CD8-positive, alpha-beta memory T cell (primary cell): ENCODE data around the gene NEDD1. TPM values are rescaled to one million over a fixed set of nuclear protein-coding genes. Genes with fewer than 3 reads are reported as not detected.

Experiments
- CTCF ChIA-PET: fragments of 350-600 bp; sonication (Branson Sonifier 250); formaldehyde crosslinking; loops from one replicate; lab custom pipeline; 2021; ENCODE audit warnings: antibody characterized with exemption; lab: Charles Lee
- POLR2A ChIA-PET: fragments of 350-600 bp; sonication (Branson Sonifier 250); formaldehyde crosslinking; loops from one replicate; lab custom pipeline; 2021; ENCODE audit warnings: antibody characterized with exemption; lab: Charles Lee
- DNase-seq, 5 donors: peaks; one replicate each; pipeline versions ENCODE4 v3.0.0 to v3.0.0-alpha.2; 2020 to 2022; ENCODE audit warnings: mixed read lengths in 1 of 5
- H3K27ac ChIP-seq: one replicate; pipeline ENCODE4 v1.7.0; 2013; ENCODE audit warnings: low read depth, mild to moderate bottlenecking, low read length, moderate library complexity
- H3K27me3 ChIP-seq: 2 replicates; pipeline ENCODE4 v1.7.0; 2013; ENCODE audit warnings: low read length, mild to moderate bottlenecking; ENCODE audit not compliant: insufficient read depth, poor library complexity, severe bottlenecking
- H3K36me3 ChIP-seq: 2 replicates; pipeline ENCODE4 v1.7.0; 2013; ENCODE audit warnings: mild to moderate bottlenecking, low read length, moderate library complexity; ENCODE audit not compliant: insufficient read depth
- H3K4me1 ChIP-seq: 2 replicates; pipeline ENCODE4 v1.7.0; 2013; ENCODE audit warnings: mild to moderate bottlenecking, low read length, moderate library complexity; ENCODE audit not compliant: insufficient read depth
- H3K4me3 ChIP-seq: 2 replicates; pipeline ENCODE4 v1.7.0; 2013; ENCODE audit warnings: mild to moderate bottlenecking, low read length
- H3K9me3 ChIP-seq: 2 replicates; pipeline ENCODE4 v1.7.0; 2013; ENCODE audit warnings: mild to moderate bottlenecking, low read length
- H3K27ac Mint-ChIP-seq, 8 donors: one replicate each; pipeline ENCODE4 v1.8.0; 2020 to 2021; ENCODE audit warnings: mixed read lengths in 8 of 8, mild to moderate bottlenecking in 6 of 8, inconsistent platforms in 3 of 8, moderate library complexity in 3 of 8
- H3K27me3 Mint-ChIP-seq, 2 donors: one replicate each; pipeline ENCODE4 v1.8.0; 2020 to 2021; ENCODE audit warnings: mixed read lengths in 2 of 2, mild to moderate bottlenecking in 1 of 2, moderate library complexity in 1 of 2
- H3K36me3 Mint-ChIP-seq, 3 donors: one replicate each; pipeline ENCODE4 v1.8.0; 2020 to 2021; ENCODE audit warnings: mixed read lengths in 3 of 3, inconsistent platforms in 1 of 3, mild to moderate bottlenecking in 1 of 3
- H3K4me1 Mint-ChIP-seq, 3 donors: one replicate each; pipeline ENCODE4 v1.8.0; 2020 to 2021; ENCODE audit warnings: mixed read lengths in 3 of 3, inconsistent platforms in 1 of 3, mild to moderate bottlenecking in 1 of 3
- H3K4me3 Mint-ChIP-seq, 7 donors: one replicate each; pipeline ENCODE4 v1.8.0; 2020 to 2021; ENCODE audit warnings: mixed read lengths in 7 of 7, mild to moderate bottlenecking in 6 of 7, moderate library complexity in 4 of 7, inconsistent platforms in 2 of 7
- H3K9me3 Mint-ChIP-seq, 5 donors: one replicate each; pipeline ENCODE4 v1.8.0; 2020 to 2022; ENCODE audit warnings: mixed read lengths in 5 of 5, mild to moderate bottlenecking in 3 of 5, moderate library complexity in 2 of 5, inconsistent platforms in 1 of 5
- polyA plus RNA-seq: library from polyadenylated mRNA; unstranded; fragments of 300-500 nt; fragmentation: Illumina TruSeq; gene quantifications from one replicate; pipeline ENCODE4 v1.2.3, GENCODE V29; 2021
- total RNA-seq, 2 experiments: library from RNA; stranded (reverse); gene quantifications; one replicate each; pipeline ENCODE4 v1.2.3, GENCODE V29; 2021

The NEDD1 gene
- total and polyA plus RNA-seq, 3 experiments from 2014 or later = 32.9 to 42.2 (median 36.2) TPM

GRCh38 chr12:96994900-96995299 lies 87.8 kb downstream of the NEDD1 start:
- CTCF ChIA-PET = no interaction called here
- DNase-seq = no peak
- Histone ChIP-seq H3K4me1 (no peaks in the 10 kb centered on the region), H3K36me3 (no peaks in the 10 kb centered on the region), H3K9me3 (no peaks in the 10 kb centered on the region), H3K4me3 (no peak overlapping the region), H3K27ac (no peak overlapping the region), H3K27me3 (no peaks in the 10 kb centered on the region)
- H3K27me3 Mint-ChIP-seq = peaks cover 18 to 47% of the 10 kb centered on the region in 2 donors
- H3K36me3 Mint-ChIP-seq = no peaks in the 10 kb centered on the region
- no peaks in the 10 kb centered on the region for H3K9me3 Mint-ChIP-seq
- peak overlapping the region in 1 of 7 donors; percentile 26 for H3K4me3 Mint-ChIP-seq
- H3K4me1 Mint-ChIP-seq = peaks cover 0 to 3% (median 0%) of the 10 kb centered on the region in 3 donors
- no peak overlapping the region for H3K27ac Mint-ChIP-seq
- POLR2A ChIA-PET = no interaction called here

GRCh38 chr12:96995861-96996260 lies 88.8 kb downstream of the NEDD1 start:
- H3K36me3 ChIP-seq = no peaks in the 10 kb centered on the region
- no peak overlapping the region for H3K27ac ChIP-seq
- H3K4me3 Mint-ChIP-seq = no peak overlapping the region
- no peaks in the 10 kb centered on the region for H3K9me3 ChIP-seq
- H3K4me1 ChIP-seq = no peaks in the 10 kb centered on the region
- peaks cover 0 to 3% (median 0%) of the 10 kb centered on the region in 3 donors for H3K4me1 Mint-ChIP-seq
- H3K27me3 ChIP-seq = no peaks in the 10 kb centered on the region
- DNase-seq = no peak
- peaks cover 17 to 51% of the 10 kb centered on the region in 2 donors for H3K27me3 Mint-ChIP-seq
- ChIA-PET POLR2A (no interaction called here), CTCF (no interaction called here)
- H3K4me3 ChIP-seq = no peak overlapping the region
- no peaks in the 10 kb centered on the region for H3K36me3 Mint-ChIP-seq
- no peak overlapping the region for H3K27ac Mint-ChIP-seq
- no peaks in the 10 kb centered on the region for H3K9me3 Mint-ChIP-seq

GRCh38 chr12:96997797-96998484 lies 90.9 kb downstream of the NEDD1 start:
- H3K9me3 Mint-ChIP-seq = no peaks in the 10 kb centered on the region
- Histone ChIP-seq H3K4me3 (no peak overlapping the region), H3K36me3 (no peaks in the 10 kb centered on the region), H3K27ac (no peak overlapping the region), H3K9me3 (no peaks in the 10 kb centered on the region), H3K27me3 (no peaks in the 10 kb centered on the region), H3K4me1 (no peaks in the 10 kb centered on the region)
- no peak for DNase-seq
- H3K36me3 Mint-ChIP-seq = no peaks in the 10 kb centered on the region
- H3K4me3 Mint-ChIP-seq = no peak overlapping the region
- no peak overlapping the region for H3K27ac Mint-ChIP-seq
- ChIA-PET CTCF (no interaction called here), POLR2A (no interaction called here)
- peaks cover 7 to 48% of the 10 kb centered on the region in 2 donors for H3K27me3 Mint-ChIP-seq
- H3K4me1 Mint-ChIP-seq = peaks cover 0 to 3% (median 0%) of the 10 kb centered on the region in 3 donors

- Mint-ChIP-seq H3K27me3 (peaks cover 1 to 31% of the 10 kb centered on the region in 2 donors), H3K9me3 (no peaks in the 10 kb centered on the region), H3K4me3 (no peak overlapping the region), H3K36me3 (no peaks in the 10 kb centered on the region), H3K27ac (no peak overlapping the region), H3K4me1 (no peaks in the 10 kb centered on the region)
- DNase-seq = no peak
- Histone ChIP-seq H3K9me3 (no peaks in the 10 kb centered on the region), H3K4me1 (no peaks in the 10 kb centered on the region), H3K36me3 (no peaks in the 10 kb centered on the region), H3K27ac (no peak overlapping the region), H3K4me3 (no peak overlapping the region), H3K27me3 (no peaks in the 10 kb centered on the region)
- POLR2A ChIA-PET = no interaction called here
- CTCF ChIA-PET = no interaction called here
Observed at GRCh38 chr12:97003276-97003675, 96.2 kb downstream of the NEDD1 start.
